Measurements from ENCODE around the gene HMBS.

- no peak for TF ChIP-seq POLR2A (IDR thresholded peaks at IDR 0.05; ENCODE audit: low read depth, low read length)
- 0 out of 2 replicates have a peak, but pooled peaks have one; percentile 27 for TF ChIP-seq POLR2AphosphoS5 (IDR thresholded peaks at IDR 0.05; ENCODE audit: low read depth, low read length)
Measured at GRCh38 chr11:119042927-119043326, 41.8 kb upstream of the HMBS start.
